HCT116 (cell line): ENCODE data around the gene BCL7A.

Experiments
- EGR1 ChIP-seq: IDR thresholded peaks from 2 replicates; pipeline ENCODE4 v1.6.1; 2012; ENCODE audit warnings: low read depth
- POLR2A ChIP-seq: IDR thresholded peaks from 2 replicates; pipeline ENCODE4 v1.7.0; 2011; ENCODE audit warnings: borderline replicate concordance; ENCODE audit not compliant: insufficient read depth, insufficient read length; ENCODE audit errors: extremely low read depth
- RAD21 ChIP-seq: IDR thresholded peaks from 2 replicates; pipeline ENCODE4 v1.6.1; 2012; ENCODE audit warnings: low read depth, mild to moderate bottlenecking
- SP1 ChIP-seq: IDR thresholded peaks from 2 replicates; pipeline ENCODE4 v1.6.1; 2012; ENCODE audit warnings: low read depth
- SRF ChIP-seq: IDR thresholded peaks from 2 replicates; pipeline ENCODE4 v1.6.1; 2012; ENCODE audit warnings: low read depth
- YY1 ChIP-seq: IDR thresholded peaks from 2 replicates; pipeline ENCODE4 v1.6.1; 2011; ENCODE audit warnings: low read length, low read depth, moderate library complexity, mild to moderate bottlenecking; ENCODE audit not compliant: insufficient replicate concordance; ENCODE audit errors: extremely low read depth
- ZFX ChIP-seq: fragments of 450-650 bp; IDR thresholded peaks from 2 replicates; pipeline ENCODE4 v1.6.1; 2017
- TF ChIP-seq, protein P1 (sequence below), 3 experiments: fragments of 200-600 bp in 1 of 3; sonication (generic) in 1 of 3; IDR thresholded peaks in 2 of 3; conservative IDR thresholded peaks in 1 of 3; 2 replicates each; pipeline ENCODE4 v1.5.1; 2012 to 2017; ENCODE audit warnings: low read depth in 2 of 3, low read length in 2 of 3, antibody characterized with exemption in 1 of 3, borderline replicate concordance in 1 of 3, control low read depth in 1 of 3, mild to moderate bottlenecking in 1 of 3, mixed read lengths in 1 of 3, mixed run types in 1 of 3, moderate library complexity in 1 of 3; ENCODE audit not compliant: insufficient read depth in 1 of 3

DNA sequence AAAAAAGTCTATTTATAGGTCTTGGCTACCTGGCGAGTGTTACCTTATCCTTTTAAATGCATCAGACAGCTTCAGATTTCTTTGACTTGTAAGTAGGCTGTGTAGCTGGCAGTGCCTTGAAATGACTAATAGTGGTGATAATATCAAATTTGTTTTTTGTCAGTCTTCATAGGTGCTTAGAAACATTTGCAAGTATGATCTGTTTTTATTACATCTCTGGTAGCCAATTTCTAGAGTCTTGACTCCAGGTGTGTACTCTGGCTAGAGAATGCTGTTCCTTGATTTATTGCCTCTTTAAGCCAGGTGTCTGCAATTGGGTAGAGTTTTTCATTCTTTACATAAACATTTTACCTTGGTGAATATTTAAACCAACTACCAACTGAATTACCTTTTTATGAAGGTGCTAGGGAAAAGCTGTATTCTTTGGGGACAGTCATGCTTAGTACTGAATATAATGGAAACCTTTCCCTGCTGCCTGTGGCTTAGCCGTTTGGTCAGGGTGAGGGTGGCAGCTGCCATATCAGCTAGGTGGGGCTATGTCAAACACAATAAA is 89.5 kb downstream of the BCL7A start:
- no peak for TF ChIP-seq YY1
- TF ChIP-seq, protein P1, sequence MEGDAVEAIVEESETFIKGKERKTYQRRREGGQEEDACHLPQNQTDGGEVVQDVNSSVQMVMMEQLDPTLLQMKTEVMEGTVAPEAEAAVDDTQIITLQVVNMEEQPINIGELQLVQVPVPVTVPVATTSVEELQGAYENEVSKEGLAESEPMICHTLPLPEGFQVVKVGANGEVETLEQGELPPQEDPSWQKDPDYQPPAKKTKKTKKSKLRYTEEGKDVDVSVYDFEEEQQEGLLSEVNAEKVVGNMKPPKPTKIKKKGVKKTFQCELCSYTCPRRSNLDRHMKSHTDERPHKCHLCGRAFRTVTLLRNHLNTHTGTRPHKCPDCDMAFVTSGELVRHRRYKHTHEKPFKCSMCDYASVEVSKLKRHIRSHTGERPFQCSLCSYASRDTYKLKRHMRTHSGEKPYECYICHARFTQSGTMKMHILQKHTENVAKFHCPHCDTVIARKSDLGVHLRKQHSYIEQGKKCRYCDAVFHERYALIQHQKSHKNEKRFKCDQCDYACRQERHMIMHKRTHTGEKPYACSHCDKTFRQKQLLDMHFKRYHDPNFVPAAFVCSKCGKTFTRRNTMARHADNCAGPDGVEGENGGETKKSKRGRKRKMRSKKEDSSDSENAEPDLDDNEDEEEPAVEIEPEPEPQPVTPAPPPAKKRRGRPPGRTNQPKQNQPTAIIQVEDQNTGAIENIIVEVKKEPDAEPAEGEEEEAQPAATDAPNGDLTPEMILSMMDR (IDR thresholded peaks at IDR 0.05 in 2 of 3, conservative IDR thresholded peaks at IDR 0.05 in 1 of 3; ENCODE audit: borderline replicate concordance in 1 of 3, insufficient read depth in 1 of 3, low read depth in 2 of 3, low read length in 2 of 3), result no peak
- TF ChIP-seq SP1, result peak; percentile 12; the same call in 1 of the 2 replicates
- 0 out of 2 replicates have a peak, but pooled peaks have one; percentile 14 for TF ChIP-seq SRF
- TF ChIP-seq RAD21, result 0 out of 2 replicates have a peak, but pooled peaks have one; percentile 10
- no peak for TF ChIP-seq EGR1
- TF ChIP-seq ZFX, result no peak
- no peak for TF ChIP-seq POLR2A
